SK-N-SH treated with all-trans-retinoic acid at 6 μM for 48 hours (cell line): ENCODE measurements around the gene RAMAC.
"Not testable (repeated sequence)": the region's sequence is repeated elsewhere in the genome, so short reads cannot be mapped to it uniquely, and the experiment has no call there.

Experiments
- ATAC-seq: fragments of 200-7000 bp; cut with Tn5 transposase; 3 replicates; pipeline ENCODE4 v1.9.1; 2020; ENCODE audit warnings: mild to moderate bottlenecking, moderate library complexity
- ARNTL ChIP-seq: fragments of 450-650 bp; formaldehyde crosslinking; IDR thresholded peaks from 2 replicates; pipeline ENCODE4 v1.5.0; 2020; ENCODE audit warnings: low read depth, mild to moderate bottlenecking, moderate library complexity, borderline replicate concordance
- BACH2 ChIP-seq: fragments of 250-450 bp; sonication (Bioruptor Pico); IDR thresholded peaks from 2 replicates; pipeline ENCODE4 v1.9.0; 2021; ENCODE audit warnings: mild to moderate bottlenecking, borderline replicate concordance
- CSDC2 ChIP-seq: fragments of 250-450 bp; sonication (Bioruptor Pico); IDR thresholded peaks from 2 replicates; pipeline ENCODE4 v1.5.0; 2020; ENCODE audit warnings: mild to moderate bottlenecking, moderate library complexity
- ESRRG ChIP-seq: fragments of 250-450 bp; sonication (Bioruptor Pico); IDR thresholded peaks from 2 replicates; pipeline ENCODE4 v1.6.1; 2021; ENCODE audit warnings: mild to moderate bottlenecking
- GLIS3 ChIP-seq: fragments of 250-450 bp; sonication (Bioruptor Pico); IDR thresholded peaks from 2 replicates; pipeline ENCODE4 v1.5.0; 2020; ENCODE audit warnings: mild to moderate bottlenecking, moderate library complexity
- ISL1 ChIP-seq: fragments of 250-450 bp; sonication (Bioruptor Pico); IDR thresholded peaks from 2 replicates; pipeline ENCODE4 v2.1.2; 2022; ENCODE audit warnings: mild to moderate bottlenecking, moderate library complexity
- OSR1 ChIP-seq: fragments of 250-450 bp; sonication (Bioruptor Pico); IDR thresholded peaks from 2 replicates; pipeline ENCODE4 v1.8.0; 2022; ENCODE audit warnings: moderate library complexity, mild to moderate bottlenecking, inconsistent platforms
- PATZ1 ChIP-seq: fragments of 250-450 bp; sonication (Bioruptor Pico); IDR thresholded peaks from 2 replicates; pipeline ENCODE4 v1.8.0; 2020; ENCODE audit warnings: mild to moderate bottlenecking, moderate library complexity, borderline replicate concordance
- PPARA ChIP-seq: fragments of 250-450 bp; sonication (Bioruptor Pico); IDR thresholded peaks from 2 replicates; pipeline ENCODE4 v1.5.0; 2020; ENCODE audit warnings: mild to moderate bottlenecking, borderline replicate concordance
- RARB ChIP-seq: fragments of 250-450 bp; sonication (Bioruptor Pico); IDR thresholded peaks from 2 replicates; pipeline ENCODE4 v1.8.0; 2021; ENCODE audit warnings: mild to moderate bottlenecking, moderate library complexity
- SNAI2 ChIP-seq: fragments of 250-450 bp; sonication (Bioruptor Pico); IDR thresholded peaks from 2 replicates; pipeline ENCODE4 v1.5.0; 2020; ENCODE audit warnings: mild to moderate bottlenecking, moderate library complexity
- TCF4 ChIP-seq: fragments of 250-450 bp; sonication (Bioruptor Pico); IDR thresholded peaks from 2 replicates; pipeline ENCODE4 v1.8.0; 2021; ENCODE audit warnings: mild to moderate bottlenecking, moderate library complexity, borderline replicate concordance
- TOX ChIP-seq: fragments of 250-450 bp; sonication (Bioruptor Pico); IDR thresholded peaks from 2 replicates; pipeline ENCODE4 v1.8.0; 2021; ENCODE audit warnings: mild to moderate bottlenecking, moderate library complexity, borderline replicate concordance
- TSHZ2 ChIP-seq: fragments of 250-450 bp; sonication (Bioruptor Pico); IDR thresholded peaks from 2 replicates; pipeline ENCODE4 v1.5.0; 2020; ENCODE audit warnings: mild to moderate bottlenecking, moderate library complexity
- ZC3H10 ChIP-seq: fragments of 250-450 bp; sonication (Bioruptor Pico); IDR thresholded peaks from 2 replicates; pipeline ENCODE4 v1.5.1; 2021; ENCODE audit warnings: mild to moderate bottlenecking, moderate library complexity
- ZFP3 ChIP-seq: fragments of 250-450 bp; sonication (Bioruptor Pico); IDR thresholded peaks from 2 replicates; pipeline ENCODE4 v1.5.0; 2020; ENCODE audit warnings: mild to moderate bottlenecking, moderate library complexity
- ZFP30 ChIP-seq: fragments of 450-650 bp; formaldehyde crosslinking; IDR thresholded peaks from 2 replicates; pipeline ENCODE4 v1.5.0; 2022; ENCODE audit warnings: mild to moderate bottlenecking, moderate library complexity
- ZNF565 ChIP-seq: fragments of 450-650 bp; formaldehyde crosslinking; conservative IDR thresholded peaks from 2 replicates; pipeline ENCODE4 v1.5.0; 2020; ENCODE audit warnings: low read depth, mild to moderate bottlenecking, moderate library complexity
- ZNF70 ChIP-seq: fragments of 450-650 bp; formaldehyde crosslinking; IDR thresholded peaks from 2 replicates; pipeline ENCODE4 v1.5.0; 2020; ENCODE audit warnings: mild to moderate bottlenecking, moderate library complexity
- ZNF8 ChIP-seq: fragments of 450-650 bp; formaldehyde crosslinking; IDR thresholded peaks from 2 replicates; pipeline ENCODE4 v1.5.0; 2020; ENCODE audit warnings: mild to moderate bottlenecking, moderate library complexity
- TF ChIP-seq, protein P1 (sequence below): fragments of 250-450 bp; sonication (Bioruptor Pico); IDR thresholded peaks from 2 replicates; pipeline ENCODE4 v1.5.1; 2021; ENCODE audit warnings: mild to moderate bottlenecking, moderate library complexity
- TF ChIP-seq, protein P2 (sequence below): fragments of 250-450 bp; sonication (Bioruptor Pico); IDR thresholded peaks from 2 replicates; pipeline ENCODE4 v1.8.0; 2021; ENCODE audit warnings: low read depth, mild to moderate bottlenecking, moderate library complexity, borderline replicate concordance
- TF ChIP-seq, protein P3 (sequence below): fragments of 250-450 bp; sonication (Bioruptor Pico); IDR thresholded peaks from 2 replicates; pipeline ENCODE4 v1.5.1; 2020; ENCODE audit warnings: low read depth, mild to moderate bottlenecking, moderate library complexity

RAMAC gene

GRCh38 chr15:83018436-83018835 lies 32.4 kb downstream of the RAMAC start:
- no peak for TF ChIP-seq ZNF70 (CRISPR knock-in tag)
- TF ChIP-seq ISL1, result no peak
- no peak for ATAC-seq

- TF ChIP-seq ZFP30 (CRISPR knock-in tag) (no peak), CSDC2 (CRISPR knock-in tag) (no peak), ZNF70 (CRISPR knock-in tag) (no peak), TCF4 (CRISPR knock-in tag) (no peak), OSR1 (no peak), SNAI2 (CRISPR knock-in tag) (no peak), TOX (CRISPR knock-in tag) (no peak), ZNF8 (CRISPR knock-in tag) (no peak), ZFP3 (CRISPR knock-in tag) (no peak), ARNTL (CRISPR knock-in tag) (no peak), BACH2 (CRISPR knock-in tag) (no peak), GLIS3 (CRISPR knock-in tag) (no peak), ISL1 (no peak)
- TF ChIP-seq, protein P1, sequence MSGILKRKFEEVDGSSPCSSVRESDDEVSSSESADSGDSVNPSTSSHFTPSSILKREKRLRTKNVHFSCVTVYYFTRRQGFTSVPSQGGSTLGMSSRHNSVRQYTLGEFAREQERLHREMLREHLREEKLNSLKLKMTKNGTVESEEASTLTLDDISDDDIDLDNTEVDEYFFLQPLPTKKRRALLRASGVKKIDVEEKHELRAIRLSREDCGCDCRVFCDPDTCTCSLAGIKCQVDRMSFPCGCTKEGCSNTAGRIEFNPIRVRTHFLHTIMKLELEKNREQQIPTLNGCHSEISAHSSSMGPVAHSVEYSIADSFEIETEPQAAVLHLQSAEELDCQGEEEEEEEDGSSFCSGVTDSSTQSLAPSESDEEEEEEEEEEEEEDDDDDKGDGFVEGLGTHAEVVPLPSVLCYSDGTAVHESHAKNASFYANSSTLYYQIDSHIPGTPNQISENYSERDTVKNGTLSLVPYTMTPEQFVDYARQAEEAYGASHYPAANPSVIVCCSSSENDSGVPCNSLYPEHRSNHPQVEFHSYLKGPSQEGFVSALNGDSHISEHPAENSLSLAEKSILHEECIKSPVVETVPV, result no peak
- TF ChIP-seq, protein P2, sequence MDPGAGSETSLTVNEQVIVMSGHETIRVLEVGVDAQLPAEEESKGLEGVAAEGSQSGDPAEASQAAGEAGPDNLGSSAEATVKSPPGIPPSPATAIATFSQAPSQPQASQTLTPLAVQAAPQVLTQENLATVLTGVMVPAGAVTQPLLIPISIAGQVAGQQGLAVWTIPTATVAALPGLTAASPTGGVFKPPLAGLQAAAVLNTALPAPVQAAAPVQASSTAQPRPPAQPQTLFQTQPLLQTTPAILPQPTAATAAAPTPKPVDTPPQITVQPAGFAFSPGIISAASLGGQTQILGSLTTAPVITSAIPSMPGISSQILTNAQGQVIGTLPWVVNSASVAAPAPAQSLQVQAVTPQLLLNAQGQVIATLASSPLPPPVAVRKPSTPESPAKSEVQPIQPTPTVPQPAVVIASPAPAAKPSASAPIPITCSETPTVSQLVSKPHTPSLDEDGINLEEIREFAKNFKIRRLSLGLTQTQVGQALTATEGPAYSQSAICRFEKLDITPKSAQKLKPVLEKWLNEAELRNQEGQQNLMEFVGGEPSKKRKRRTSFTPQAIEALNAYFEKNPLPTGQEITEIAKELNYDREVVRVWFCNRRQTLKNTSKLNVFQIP (CRISPR knock-in tag), result no peak
- peak; percentile 46; the same call in 1 of the 3 replicates for ATAC-seq
Measured at GRCh38 chr15:83030021-83030420, 44.0 kb downstream of the RAMAC start.

DNA sequence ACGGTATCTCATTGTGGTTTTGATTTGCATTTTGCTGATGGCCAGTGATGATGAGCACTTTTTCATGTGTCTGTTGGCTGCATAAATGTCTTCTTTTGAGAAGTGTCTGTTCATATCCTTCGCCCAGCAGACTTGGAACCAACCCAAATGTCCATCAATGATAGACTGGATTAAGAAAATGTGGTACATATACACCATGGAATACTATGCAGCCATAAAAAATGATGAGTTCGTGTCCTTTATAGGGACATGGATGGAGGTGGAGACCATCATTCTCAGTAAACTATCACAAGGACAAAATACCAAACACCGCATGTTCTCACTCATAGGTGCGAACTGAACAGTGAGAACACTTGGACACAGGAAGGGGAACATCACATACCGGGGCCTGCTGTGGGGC lies 45.2 kb downstream of the RAMAC start:
- peak; percentile 75 for TF ChIP-seq ZNF8 (CRISPR knock-in tag)
- not testable (repeated sequence) for ATAC-seq

GRCh38 chr15:83036253-83036652 lies 50.2 kb downstream of the RAMAC start:
- no peak for ATAC-seq
- no peak for TF ChIP-seq ZC3H10 (CRISPR knock-in tag)
- no peak for TF ChIP-seq TCF4 (CRISPR knock-in tag)
- TF ChIP-seq ZNF8 (CRISPR knock-in tag), result no peak
- TF ChIP-seq TSHZ2, result no peak
- TF ChIP-seq, protein P2 (CRISPR knock-in tag), result no peak
- TF ChIP-seq GLIS3 (CRISPR knock-in tag), result no peak
- TF ChIP-seq RARB, result no peak
- TF ChIP-seq ISL1, result no peak
- TF ChIP-seq ESRRG (CRISPR knock-in tag), result no peak
- TF ChIP-seq, protein P3, sequence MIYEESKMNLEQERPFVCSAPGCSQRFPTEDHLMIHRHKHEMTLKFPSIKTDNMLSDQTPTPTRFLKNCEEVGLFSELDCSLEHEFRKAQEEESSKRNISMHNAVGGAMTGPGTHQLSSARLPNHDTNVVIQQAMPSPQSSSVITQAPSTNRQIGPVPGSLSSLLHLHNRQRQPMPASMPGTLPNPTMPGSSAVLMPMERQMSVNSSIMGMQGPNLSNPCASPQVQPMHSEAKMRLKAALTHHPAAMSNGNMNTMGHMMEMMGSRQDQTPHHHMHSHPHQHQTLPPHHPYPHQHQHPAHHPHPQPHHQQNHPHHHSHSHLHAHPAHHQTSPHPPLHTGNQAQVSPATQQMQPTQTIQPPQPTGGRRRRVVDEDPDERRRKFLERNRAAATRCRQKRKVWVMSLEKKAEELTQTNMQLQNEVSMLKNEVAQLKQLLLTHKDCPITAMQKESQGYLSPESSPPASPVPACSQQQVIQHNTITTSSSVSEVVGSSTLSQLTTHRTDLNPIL (CRISPR knock-in tag), result no peak
- TF ChIP-seq ARNTL (CRISPR knock-in tag), result no peak
- TF ChIP-seq PATZ1 (CRISPR knock-in tag), result no peak
- TF ChIP-seq BACH2 (CRISPR knock-in tag), result no peak
- TF ChIP-seq CSDC2 (CRISPR knock-in tag), result no peak
- no peak for TF ChIP-seq ZNF565 (CRISPR knock-in tag)
- TF ChIP-seq, protein P1, result no peak
- TF ChIP-seq PPARA (CRISPR knock-in tag), result no peak
